HEK293T (cell line): ENCODE measurements around the gene MTHFD1.

Experiments used
- FOXK2 ChIP-seq: fragments of 450-650 bp; IDR thresholded peaks from 2 replicates; pipeline ENCODE4 v1.6.1; 2016; ENCODE audit warnings: mild to moderate bottlenecking
- SP1 ChIP-seq: fragments of 450-650 bp; IDR thresholded peaks from 2 replicates; pipeline ENCODE4 v1.6.1; 2017
- TF ChIP-seq, protein P1 (sequence below): fragments of 450-650 bp; IDR thresholded peaks from 2 replicates; pipeline ENCODE4 v1.6.1; 2016

DNA sequence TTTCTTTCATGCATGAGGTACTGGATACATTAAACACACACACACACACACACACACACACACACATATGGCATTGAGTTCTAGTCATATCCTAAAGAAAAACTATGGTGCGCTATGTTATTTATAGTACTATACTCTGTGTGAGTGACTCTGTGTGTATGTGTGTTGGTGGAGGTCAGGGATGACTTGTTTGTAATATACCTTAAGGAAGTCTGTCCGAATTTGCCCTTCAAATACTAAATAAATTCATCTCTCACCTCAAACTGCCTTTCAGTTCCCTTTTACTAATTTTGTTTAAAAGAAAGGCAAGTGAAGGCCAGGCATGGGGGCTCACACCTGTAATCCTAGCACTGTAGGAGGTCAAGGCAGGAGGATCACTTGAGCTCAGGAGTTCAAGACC lies 75.0 kb downstream of the MTHFD1 start:
- TF ChIP-seq FOXK2 (no peak), SP1 (no peak)
- TF ChIP-seq, protein P1, sequence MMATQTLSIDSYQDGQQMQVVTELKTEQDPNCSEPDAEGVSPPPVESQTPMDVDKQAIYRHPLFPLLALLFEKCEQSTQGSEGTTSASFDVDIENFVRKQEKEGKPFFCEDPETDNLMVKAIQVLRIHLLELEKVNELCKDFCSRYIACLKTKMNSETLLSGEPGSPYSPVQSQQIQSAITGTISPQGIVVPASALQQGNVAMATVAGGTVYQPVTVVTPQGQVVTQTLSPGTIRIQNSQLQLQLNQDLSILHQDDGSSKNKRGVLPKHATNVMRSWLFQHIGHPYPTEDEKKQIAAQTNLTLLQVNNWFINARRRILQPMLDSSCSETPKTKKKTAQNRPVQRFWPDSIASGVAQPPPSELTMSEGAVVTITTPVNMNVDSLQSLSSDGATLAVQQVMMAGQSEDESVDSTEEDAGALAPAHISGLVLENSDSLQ: no peak
